ENCODE measurements around the gene POLR2L. TPM values are rescaled to one million over a fixed set of nuclear protein-coding genes. Genes with fewer than 3 reads are reported as not detected.

The POLR2L gene
- total RNA-seq, 1 donor from 2014 or later, result 127 TPM

GRCh38 chr11:869399-870126 is 27.2 kb upstream of the POLR2L start:
- Histone ChIP-seq H3K27ac (no peak overlapping the region), H3K9me3 (no peaks in the 10 kb centered on the region), H3K27me3 (ENCODE audit: low read depth) (no peaks in the 10 kb centered on the region), H3K4me3 (no peak overlapping the region), H3K36me3 (peaks cover 38% of the 10 kb centered on the region), H3K4me1 (no peaks in the 10 kb centered on the region)
- ATAC-seq, result no peak
- intact Hi-C loops (cut with DNase I), result no loop called here
- DNase-seq, result no peak
- TF ChIP-seq CTCF (IDR thresholded peaks at IDR 0.05), result no peak

- no peak for TF ChIP-seq CTCF (IDR thresholded peaks at IDR 0.05)
- DNase-seq (no peak), ATAC-seq (no peak)
- H3K36me3 ChIP-seq, result peaks cover 45% of the 10 kb centered on the region
- no peaks in the 10 kb centered on the region for H3K9me3 ChIP-seq
- no peaks in the 10 kb centered on the region for H3K27me3 ChIP-seq (ENCODE audit: low read depth)
- H3K27ac ChIP-seq, result no peak overlapping the region
- H3K4me1 ChIP-seq, result no peaks in the 10 kb centered on the region
- intact Hi-C loops (cut with DNase I), result no loop called here
- H3K4me3 ChIP-seq, result no peak overlapping the region
These were observed 26.5 kb upstream of the POLR2L start for GRCh38 chr11:868802-869201.

GRCh38 chr11:868394-868793 is 26.1 kb upstream of the POLR2L start:
- peaks cover 49% of the 10 kb centered on the region for H3K36me3 ChIP-seq

GRCh38 chr11:867856-868358 is 25.6 kb upstream of the POLR2L start:
- TF ChIP-seq CTCF (IDR thresholded peaks at IDR 0.05), result no peak
- H3K4me1 ChIP-seq, result no peaks in the 10 kb centered on the region
- intact Hi-C loops (cut with DNase I), result no loop called here
- peaks cover 54% of the 10 kb centered on the region for H3K36me3 ChIP-seq
- DNase-seq (no peak), ATAC-seq (no peak)
- no peak overlapping the region for H3K4me3 ChIP-seq
- H3K9me3 ChIP-seq, result no peaks in the 10 kb centered on the region
- H3K27ac ChIP-seq, result no peak overlapping the region
- no peaks in the 10 kb centered on the region for H3K27me3 ChIP-seq (ENCODE audit: low read depth)

More at GRCh38 chr11:868394-868793, 26.1 kb upstream of the POLR2L start:
- ATAC-seq, result no peak
- H3K9me3 ChIP-seq, result no peaks in the 10 kb centered on the region
- TF ChIP-seq CTCF (IDR thresholded peaks at IDR 0.05), result no peak
- no peak overlapping the region for H3K4me3 ChIP-seq
- H3K4me1 ChIP-seq, result no peaks in the 10 kb centered on the region
- H3K27ac ChIP-seq, result no peak overlapping the region
- intact Hi-C loops (cut with DNase I), result no loop called here
- no peaks in the 10 kb centered on the region for H3K27me3 ChIP-seq (ENCODE audit: low read depth)
- no peak for DNase-seq

- ATAC-seq (no peak), DNase-seq (no peak)
- Histone ChIP-seq H3K9me3 (no peaks in the 10 kb centered on the region), H3K27me3 (ENCODE audit: low read depth) (no peaks in the 10 kb centered on the region), H3K4me1 (peaks cover 6% of the 10 kb centered on the region), H3K27ac (no peak overlapping the region), H3K4me3 (no peak overlapping the region), H3K36me3 (peaks cover 64% of the 10 kb centered on the region)
- intact Hi-C loops (cut with DNase I), result no loop called here
- TF ChIP-seq CTCF (IDR thresholded peaks at IDR 0.05), result no peak
These were observed 24.2 kb upstream of the POLR2L start for GRCh38 chr11:866481-866880.

Data from lower lobe of right lung (tissue), 2 donors.